ENCODE results near the gene MUC21. TPM values are rescaled to one million over a fixed set of nuclear protein-coding genes. Genes with fewer than 3 reads are reported as not detected.

MUC21 gene
- not detected in 2 replicates for total RNA-seq (2021; fragmentation: NEBNext Ultra II Directional; extraction: Animal tissue kit (Norgen Biotek cat#: 25700))
- polyA plus RNA-seq (2011; rRNA removed), result not detected in 2 replicates
- 0.04 TPM for polyA plus RNA-seq (2011; cell fraction: cytosol; rRNA removed)
- polyA plus RNA-seq (2011; cell fraction: nucleus; rRNA removed), result 0.06 TPM
- polyA plus RNA-seq (2012, experiment 1 of 2), result not detected in 4 replicates
- polyA plus RNA-seq (2012, experiment 2 of 2), result not detected
- not detected for polyA plus RNA-seq (2013, experiment 1 of 2)
- polyA plus RNA-seq (2013, experiment 2 of 2), result not detected
- not detected in 2 replicates for polyA minus RNA-seq (2011; rRNA and poly(A)+ RNA removed)
- polyA minus RNA-seq (2011; cell fraction: cytosol; rRNA and poly(A)+ RNA removed), result not detected
- polyA minus RNA-seq (2011; cell fraction: nucleus; rRNA and poly(A)+ RNA removed), result not detected
- long read RNA-seq, experiment 1, result 0 reads
- long read RNA-seq, experiment 2, result 0 reads

GRCh38 chr6:30983439-30983838 lies at the start of gene MUC21:
Gene MUC21 (plus strand): TSS chr6:30983718. CDS start chr6:30983959, 241 bp downstream.
- FAIRE-seq, result no peak
- H3K9ac ChIP-seq (replicated peaks in 1 of 4; ENCODE audit: extremely low read depth in 1 of 4, low read depth in 3 of 4, low read length in 3 of 4), result no peak within 1 kb of the TSS
- H4K20me1 ChIP-seq (replicated peaks in 1 of 2; ENCODE audit: control insufficient read depth in 1 of 2, insufficient read depth in 2 of 2, low read length in 2 of 2), result no peaks in the 10 kb centered on the region
- H3K23ac ChIP-seq (ENCODE audit: insufficient read length), result no peak within 1 kb of the TSS
- no peak within 1 kb of the TSS for H2AK5ac ChIP-seq (ENCODE audit: low read depth, low read length)
- H3K4ac ChIP-seq (replicated peaks; ENCODE audit: insufficient read length, low read depth, low read length), result no peak within 1 kb of the TSS
- peaks cover 0 to 2% (median 0%) of the 10 kb centered on the region in 4 experiments; a peak in 1 of 7 replicates for H3K4me1 ChIP-seq (replicated peaks in 1 of 4; ENCODE audit: control insufficient read depth in 3 of 4, insufficient read depth in 4 of 4, low read length in 3 of 4)
- ChIA-PET POLR2A (ENCODE audit: partially characterized antibody) (interaction anchor here (0.6 kb wide), 1 partner anchor 162 kb away, joined by 3 read pairs; no protein-coding TSS in a partner anchor), CTCF (ENCODE audit: partially characterized antibody) (interaction anchor here (0.5 to 1.8 kb wide), 9 partner anchors 11 to 103 kb away, joined by 3 to 6 read pairs (median 3); no protein-coding TSS in a partner anchor)
- no peaks in the 10 kb centered on the region for H3K23me2 ChIP-seq (ENCODE audit: low read depth, low read length)
- no peak within 1 kb of the TSS for H2BK12ac ChIP-seq (ENCODE audit: low read depth, low read length)
- no peaks in the 10 kb centered on the region for H3K79me2 ChIP-seq (ENCODE audit: control insufficient read depth in 1 of 2, insufficient read depth in 2 of 2, low read length in 2 of 2)
- no peak for DNase-seq (ENCODE audit: low read depth in 1 of 2, low spot score in 2 of 2)
- H3K18ac ChIP-seq (ENCODE audit: extremely low read depth, low read length), result no peak within 1 kb of the TSS
- peak within 1 kb of the TSS; percentile 20 for H4K91ac ChIP-seq (replicated peaks; ENCODE audit: insufficient read length, low read length)
- no peaks in the 10 kb centered on the region for H3K36me3 ChIP-seq (ENCODE audit: control insufficient read depth in 2 of 4, insufficient read depth in 4 of 4, low read length in 3 of 4)
- H2AFZ ChIP-seq (ENCODE audit: low read length), result peak within 1 kb of the TSS; percentile 99
- peak within 1 kb of the TSS; percentile 76; the same call in 1 of the 2 replicates for H2BK15ac ChIP-seq (ENCODE audit: low read length)
- no peak within 1 kb of the TSS for H3K56ac ChIP-seq (replicated peaks; ENCODE audit: insufficient read length, low read depth, low read length)
- peak within 1 kb of the TSS in 1 of 2 experiments; percentile 58; a peak in 1 of 4 replicates for H3K4me2 ChIP-seq (ENCODE audit: insufficient read depth in 1 of 2, low read depth in 2 of 2, low read length in 2 of 2)
- no peak within 1 kb of the TSS for H4K5ac ChIP-seq (ENCODE audit: insufficient read length, low read depth, low read length)
- H3K14ac ChIP-seq (ENCODE audit: insufficient read length), result no peak within 1 kb of the TSS
- no peak within 1 kb of the TSS for H2BK20ac ChIP-seq (ENCODE audit: low read length)
- no peak within 1 kb of the TSS for H4K8ac ChIP-seq (ENCODE audit: extremely low read depth, insufficient read depth, low read length)
- no peaks in the 10 kb centered on the region for H3K9me3 ChIP-seq (ENCODE audit: insufficient read depth in 2 of 2, low read depth in 1 of 2, low read length in 1 of 2)
- H2BK5ac ChIP-seq (ENCODE audit: low read depth, low read length), result no peak within 1 kb of the TSS
- H3K79me1 ChIP-seq (ENCODE audit: low read depth, low read length), result no peaks in the 10 kb centered on the region
- no peak within 1 kb of the TSS for H2BK120ac ChIP-seq (replicated peaks; ENCODE audit: low read depth, low read length)
- H3K27ac ChIP-seq (ENCODE audit: low read depth, low read length), result no peak within 1 kb of the TSS
- H3K27me3 ChIP-seq (replicated peaks in 1 of 4; ENCODE audit: control insufficient read depth in 3 of 4, extremely low read depth in 1 of 4, insufficient read depth in 3 of 4, low read length in 3 of 4), result no peaks in the 10 kb centered on the region
- TF ChIP-seq YY1 (IDR thresholded peaks at IDR 0.05; ENCODE audit: low read depth, low read length) (no peak), SP2 (IDR thresholded peaks at IDR 0.05; ENCODE audit: low read length) (no peak)
- 77% methylated on average over 6 of the region's 6 CpGs; no CpG with 5 or more reads in 1 of the 2 experiments for WGBS, 2 experiments (ENCODE audit: extremely low coverage in 1 of 2, insufficient coverage in 1 of 2, insufficient read length in 1 of 2, insufficient replicate concordance in 2 of 2, low coverage in 1 of 2, low lambda C conversion rate in 2 of 2, missing lambda C conversion rate in 1 of 2)
- no peak within 1 kb of the TSS for H3K4me3 ChIP-seq (ENCODE audit: extremely low read depth in 1 of 4, insufficient read depth in 2 of 4, low read depth in 3 of 4, low read length in 4 of 4)
